ENCODE measurements around the gene TVP23C.

TVP23C gene

GRCh38 chr17:15498107-15498506, 65.2 kb downstream of the TVP23C start:
- TF ChIP-seq POLR2AphosphoS5 (IDR thresholded peaks at IDR 0.05; ENCODE audit: low read depth, low read length) = no peak
- TF ChIP-seq SPI1 (IDR thresholded peaks at IDR 0.05; ENCODE audit: low read depth, low read length) = no peak
- TF ChIP-seq POU2F2 (IDR thresholded peaks at IDR 0.05; ENCODE audit: low read depth, low read length) = no peak
- TF ChIP-seq POLR2A (IDR thresholded peaks at IDR 0.05; ENCODE audit: low read depth, low read length) = no peak
- no peak for TF ChIP-seq TAF1 (IDR thresholded peaks at IDR 0.05; ENCODE audit: low read depth, low read length)
- no peak for TF ChIP-seq PAX5 (IDR thresholded peaks at IDR 0.05; ENCODE audit: insufficient read depth, low read length, severe bottlenecking)
- DNase-seq (ENCODE audit: insufficient read length, low spot score) = no peak
- no peak for FAIRE-seq

DNA sequence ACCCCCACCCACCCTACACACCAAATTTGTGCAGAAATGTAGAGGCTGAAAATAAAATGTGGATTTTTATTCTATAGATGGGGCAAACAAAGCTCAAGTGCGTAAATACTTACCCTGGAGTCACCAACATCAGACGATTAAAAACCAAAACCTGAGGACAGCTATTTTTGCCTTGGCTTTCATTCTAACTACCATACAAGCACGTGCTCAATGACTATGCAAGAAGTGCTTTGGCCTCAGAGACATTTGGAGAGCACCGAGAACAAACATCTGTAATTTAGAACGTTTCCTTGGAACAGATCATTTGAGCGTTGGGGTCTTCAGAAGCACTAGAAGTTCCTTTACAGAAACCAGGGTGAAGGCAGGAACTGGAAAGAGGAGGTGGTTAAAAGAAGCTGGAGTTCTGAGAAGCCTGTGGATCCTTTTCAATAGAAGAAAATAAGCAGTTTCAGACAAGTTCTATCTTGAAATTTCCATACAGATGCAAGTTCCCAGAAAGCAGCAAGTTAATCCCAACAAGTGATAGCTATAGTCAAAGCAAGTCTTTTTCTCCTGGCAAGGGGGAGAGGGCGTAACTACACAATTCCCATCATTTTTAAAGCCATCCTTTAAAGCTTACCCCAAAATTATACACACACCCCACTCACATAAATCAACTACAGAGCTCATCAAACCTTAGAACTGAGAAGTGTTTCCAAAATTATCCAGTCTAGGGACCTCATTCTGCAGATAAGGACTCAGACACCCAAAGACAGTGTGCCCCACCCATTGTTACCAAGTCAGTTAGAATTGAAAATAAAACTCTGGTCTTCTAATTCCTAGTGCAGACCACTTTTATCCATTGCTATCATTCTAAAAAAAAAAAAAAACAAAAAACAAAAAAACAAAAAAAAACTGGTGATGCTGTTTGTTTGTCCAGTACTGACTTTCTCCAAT, 66.3 kb downstream of the TVP23C start:
- TF ChIP-seq POLR2AphosphoS5 (IDR thresholded peaks at IDR 0.05; ENCODE audit: low read depth, low read length) (no peak), SPI1 (IDR thresholded peaks at IDR 0.05; ENCODE audit: low read depth, low read length) (no peak), POU2F2 (IDR thresholded peaks at IDR 0.05; ENCODE audit: low read depth, low read length) (no peak), POLR2A (IDR thresholded peaks at IDR 0.05; ENCODE audit: low read depth, low read length) (no peak), PAX5 (IDR thresholded peaks at IDR 0.05; ENCODE audit: insufficient read depth, low read length, severe bottlenecking) (no peak), TAF1 (IDR thresholded peaks at IDR 0.05; ENCODE audit: low read depth, low read length) (no peak)
- DNase-seq (ENCODE audit: insufficient read length, low spot score) (no peak), FAIRE-seq (no peak)

GRCh38 chr17:15494821-15495220, 68.5 kb downstream of the TVP23C start:
- FAIRE-seq (no peak), DNase-seq (ENCODE audit: insufficient read length, low spot score) (no peak)
- TF ChIP-seq POU2F2 (IDR thresholded peaks at IDR 0.05; ENCODE audit: low read depth, low read length) = no peak
- TF ChIP-seq PAX5 (IDR thresholded peaks at IDR 0.05; ENCODE audit: insufficient read depth, low read length, severe bottlenecking) = no peak
- no peak for TF ChIP-seq SPI1 (IDR thresholded peaks at IDR 0.05; ENCODE audit: low read depth, low read length)
- TF ChIP-seq TAF1 (IDR thresholded peaks at IDR 0.05; ENCODE audit: low read depth, low read length) = no peak
- no peak for TF ChIP-seq POLR2AphosphoS5 (IDR thresholded peaks at IDR 0.05; ENCODE audit: low read depth, low read length)
- TF ChIP-seq POLR2A (IDR thresholded peaks at IDR 0.05; ENCODE audit: low read depth, low read length) = no peak

DNA sequence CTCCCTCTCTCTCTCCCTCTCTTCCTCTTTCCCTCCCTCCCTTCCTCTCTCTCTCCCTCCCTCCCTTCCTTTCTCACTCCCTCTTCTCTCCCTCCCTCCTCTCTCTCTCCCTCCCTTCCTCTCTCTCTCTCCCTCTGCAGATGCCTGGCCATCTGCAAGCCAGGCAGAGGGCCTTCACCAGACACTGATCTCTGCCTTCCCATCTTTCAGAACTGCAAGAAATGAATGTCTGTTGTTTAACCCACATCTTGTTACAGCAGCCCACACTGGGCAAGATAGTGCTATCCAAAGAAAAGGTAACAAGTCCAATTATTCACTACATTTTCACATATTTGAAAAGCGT, 69.6 kb downstream of the TVP23C start:
- DNase-seq (ENCODE audit: insufficient read length, low spot score) (no peak), FAIRE-seq (no peak)
- TF ChIP-seq POLR2A (IDR thresholded peaks at IDR 0.05; ENCODE audit: low read depth, low read length) (no peak), SPI1 (IDR thresholded peaks at IDR 0.05; ENCODE audit: low read depth, low read length) (no peak), TAF1 (IDR thresholded peaks at IDR 0.05; ENCODE audit: low read depth, low read length) (no peak), POU2F2 (IDR thresholded peaks at IDR 0.05; ENCODE audit: low read depth, low read length) (no peak), PAX5 (IDR thresholded peaks at IDR 0.05; ENCODE audit: insufficient read depth, low read length, severe bottlenecking) (no peak), POLR2AphosphoS5 (IDR thresholded peaks at IDR 0.05; ENCODE audit: low read depth, low read length) (no peak)

DNA sequence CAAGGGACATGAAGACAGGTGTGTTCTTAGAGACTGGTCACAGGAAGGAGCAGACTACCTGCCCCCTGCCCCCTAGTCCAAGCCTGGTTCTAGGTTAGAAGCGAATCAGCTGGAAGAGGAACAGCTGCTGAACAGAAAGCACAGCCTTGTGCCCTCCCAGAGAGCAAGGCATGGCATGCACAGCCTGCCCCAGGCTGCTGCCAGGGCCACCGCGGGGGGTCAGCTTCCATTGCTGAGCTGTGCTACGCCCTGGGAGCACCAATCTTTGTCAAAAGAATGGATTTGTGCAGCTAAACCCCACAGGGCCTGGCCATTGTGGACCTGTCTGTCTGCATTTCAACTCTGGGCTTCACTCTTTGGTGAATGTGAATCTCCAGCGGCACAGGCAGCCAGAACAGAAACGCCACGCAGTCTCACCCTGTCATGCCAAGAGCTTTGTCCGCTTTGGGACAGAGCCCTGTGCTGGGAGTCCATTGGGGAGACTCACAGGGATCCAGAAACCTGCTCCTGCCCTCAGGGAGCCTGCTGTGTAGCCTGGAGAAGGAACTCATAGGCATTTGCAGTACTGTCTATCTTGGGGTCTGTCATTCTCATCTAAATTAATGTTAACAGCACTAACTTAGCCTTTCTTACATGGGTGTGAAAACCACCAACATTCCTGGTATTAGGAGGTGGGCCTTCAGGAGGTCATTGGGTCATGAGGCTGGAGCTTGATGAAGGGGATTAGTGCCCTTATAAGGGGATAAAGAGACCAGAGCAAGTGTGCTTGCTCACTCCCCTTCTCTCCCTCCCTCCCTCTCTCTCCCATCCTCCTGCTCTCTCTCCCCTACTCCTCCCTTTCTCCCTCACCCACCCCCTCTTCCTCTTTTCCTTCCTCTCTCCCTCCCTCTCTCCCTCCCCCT, 70.2 kb downstream of the TVP23C start:
- FAIRE-seq (no peak), DNase-seq (ENCODE audit: insufficient read length, low spot score) (no peak)
- TF ChIP-seq POLR2A (IDR thresholded peaks at IDR 0.05; ENCODE audit: low read depth, low read length) (no peak), TAF1 (IDR thresholded peaks at IDR 0.05; ENCODE audit: low read depth, low read length) (no peak), SPI1 (IDR thresholded peaks at IDR 0.05; ENCODE audit: low read depth, low read length) (no peak), POLR2AphosphoS5 (IDR thresholded peaks at IDR 0.05; ENCODE audit: low read depth, low read length) (no peak), POU2F2 (IDR thresholded peaks at IDR 0.05; ENCODE audit: low read depth, low read length) (no peak), PAX5 (IDR thresholded peaks at IDR 0.05; ENCODE audit: insufficient read depth, low read length, severe bottlenecking) (no peak)

GRCh38 chr17:15492186-15492585, 71.1 kb downstream of the TVP23C start:
- TF ChIP-seq TAF1 (IDR thresholded peaks at IDR 0.05; ENCODE audit: low read depth, low read length) (no peak), POLR2AphosphoS5 (IDR thresholded peaks at IDR 0.05; ENCODE audit: low read depth, low read length) (no peak), POLR2A (IDR thresholded peaks at IDR 0.05; ENCODE audit: low read depth, low read length) (no peak), POU2F2 (IDR thresholded peaks at IDR 0.05; ENCODE audit: low read depth, low read length) (no peak), PAX5 (IDR thresholded peaks at IDR 0.05; ENCODE audit: insufficient read depth, low read length, severe bottlenecking) (no peak), SPI1 (IDR thresholded peaks at IDR 0.05; ENCODE audit: low read depth, low read length) (no peak)
- FAIRE-seq (peak; percentile 9), DNase-seq (ENCODE audit: insufficient read length, low spot score) (no peak)

DNA sequence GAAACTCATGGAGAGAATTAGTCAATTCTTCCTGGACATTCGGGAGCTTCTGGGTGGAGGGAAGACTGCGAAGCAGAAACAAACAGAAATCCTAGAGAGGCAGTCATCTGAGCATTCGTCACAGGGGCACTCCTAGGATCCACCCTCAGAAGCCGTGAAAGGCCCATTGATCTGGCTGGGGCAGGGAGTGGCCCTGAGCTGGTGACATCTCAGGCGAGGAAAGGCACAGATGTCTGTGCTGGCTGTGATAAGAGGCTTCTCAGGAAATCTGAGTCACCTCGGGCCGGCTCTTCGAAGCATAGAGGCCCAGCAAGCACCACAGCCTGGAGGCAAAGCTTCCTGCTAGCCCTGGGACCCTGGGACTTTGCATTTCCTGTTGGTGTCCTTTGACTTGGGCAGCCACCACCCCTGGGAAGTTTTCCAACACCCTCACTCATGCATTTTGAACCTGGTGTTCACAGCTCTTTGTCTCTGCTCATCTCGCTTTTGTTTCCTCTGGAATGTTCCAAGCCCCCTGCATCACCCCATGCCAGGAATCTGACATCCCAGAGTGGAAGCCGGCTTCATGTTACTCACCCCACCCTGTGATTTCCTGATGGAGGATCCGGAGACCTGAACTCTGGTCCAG, 72.5 kb downstream of the TVP23C start:
- FAIRE-seq (no peak), DNase-seq (ENCODE audit: insufficient read length, low spot score) (no peak)
- no peak for TF ChIP-seq TAF1 (IDR thresholded peaks at IDR 0.05; ENCODE audit: low read depth, low read length)

- DNase-seq (ENCODE audit: insufficient read length, low spot score) = no peak
- no peak for FAIRE-seq
- TF ChIP-seq TAF1 (IDR thresholded peaks at IDR 0.05; ENCODE audit: low read depth, low read length) = no peak
These were observed 74.7 kb downstream of the TVP23C start for GRCh38 chr17:15488557-15488956.

GRCh38 chr17:15485045-15485444, 78.2 kb downstream of the TVP23C start:
- FAIRE-seq (no peak), DNase-seq (ENCODE audit: insufficient read length, low spot score) (no peak)
- TF ChIP-seq POU2F2 (IDR thresholded peaks at IDR 0.05; ENCODE audit: low read depth, low read length) (no peak), POLR2A (IDR thresholded peaks at IDR 0.05; ENCODE audit: low read depth, low read length) (no peak), POLR2AphosphoS5 (IDR thresholded peaks at IDR 0.05; ENCODE audit: low read depth, low read length) (no peak), PAX5 (IDR thresholded peaks at IDR 0.05; ENCODE audit: insufficient read depth, low read length, severe bottlenecking) (no peak)
